Activated T-helper 1 cell treated with Interleukin-2 at 50 U/mL for 16 hours (primary cell): ENCODE measurements around the gene MAN2B2.

ENCODE experiments used
- DNase-seq: peaks from one replicate; pipeline ENCODE4 v3.0.0-alpha.2; 2020; ENCODE audit warnings: low read depth

MAN2B2 gene

GRCh38 chr4:6568148-6568547, 6.8 kb upstream of the MAN2B2 start:
- DNase-seq = no peak

- no peak for DNase-seq
Measured at GRCh38 chr4:6568689-6569332, 6.2 kb upstream of the MAN2B2 start.

DNA sequence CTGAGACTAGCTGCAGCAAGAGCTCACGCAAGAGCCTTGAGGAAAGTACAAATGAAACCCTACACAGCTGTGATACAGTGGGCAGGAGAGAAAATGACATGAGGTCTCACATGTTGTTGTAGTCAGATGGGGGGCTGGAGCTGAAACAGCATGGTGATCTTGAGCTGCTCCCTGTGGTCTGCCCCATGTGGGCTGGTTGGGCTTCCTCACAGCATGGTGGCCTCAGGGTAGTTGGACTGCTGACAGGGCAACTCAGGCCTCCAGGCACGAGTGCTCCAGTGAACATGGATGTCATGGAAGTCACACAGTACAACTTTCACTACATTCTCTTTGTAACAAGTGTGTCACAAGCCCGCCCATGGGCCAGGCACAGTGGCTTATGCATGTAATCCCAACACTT, 3.4 kb upstream of the MAN2B2 start:
- DNase-seq = no peak

GRCh38 chr4:6573551-6573950, 1.4 kb upstream of the MAN2B2 start:
- no peak for DNase-seq

- no peak for DNase-seq
Measured at GRCh38 chr4:6573986-6574746, 823 bp upstream of the MAN2B2 start.

- no peak for DNase-seq
Measured at GRCh38 chr4:6575503-6576240, 683 bp downstream of the MAN2B2 start.

GRCh38 chr4:6576512-6576911, 1.5 kb downstream of the MAN2B2 start:
- no peak for DNase-seq

DNA sequence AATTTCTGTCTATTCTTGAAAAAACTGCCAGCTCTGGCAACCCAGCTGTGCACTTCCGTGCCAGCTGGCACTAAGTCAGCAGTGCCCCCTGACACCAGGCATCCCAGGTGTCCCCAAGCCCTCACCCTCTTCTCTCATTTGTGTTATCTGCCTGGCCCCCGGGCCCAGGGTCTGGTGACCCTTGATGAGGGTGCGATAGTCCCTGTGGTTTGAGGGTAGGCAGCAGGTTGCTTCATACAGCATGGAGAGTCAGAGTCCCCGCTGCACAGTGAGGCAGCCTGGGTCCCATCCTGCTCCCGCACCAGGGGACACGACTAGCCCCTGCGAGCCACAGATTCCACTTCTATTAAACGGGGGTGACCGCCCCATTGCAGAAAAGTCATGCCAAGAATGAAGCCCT, 1.9 kb downstream of the MAN2B2 start:
- DNase-seq = no peak

DNA sequence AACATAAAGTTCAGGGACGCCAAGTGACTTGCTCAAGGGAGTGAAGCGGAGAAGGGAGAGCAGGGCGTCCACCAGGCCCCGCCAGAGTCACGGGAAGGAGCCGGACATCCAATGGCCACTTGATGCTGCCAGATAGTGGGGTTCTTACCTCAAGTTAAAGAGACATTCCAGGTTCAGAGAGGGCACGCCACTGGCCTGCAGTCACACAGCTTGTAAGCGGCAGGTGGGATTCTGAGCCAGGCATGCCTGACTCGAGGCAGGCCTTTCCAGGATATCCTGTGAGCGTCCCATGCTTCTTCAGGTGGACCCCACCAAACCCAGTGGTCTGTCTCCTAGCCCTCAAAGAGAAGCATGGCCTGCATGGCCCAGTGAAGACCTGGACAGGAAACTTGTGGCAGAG, 2.4 kb downstream of the MAN2B2 start:
- no peak for DNase-seq

DNA sequence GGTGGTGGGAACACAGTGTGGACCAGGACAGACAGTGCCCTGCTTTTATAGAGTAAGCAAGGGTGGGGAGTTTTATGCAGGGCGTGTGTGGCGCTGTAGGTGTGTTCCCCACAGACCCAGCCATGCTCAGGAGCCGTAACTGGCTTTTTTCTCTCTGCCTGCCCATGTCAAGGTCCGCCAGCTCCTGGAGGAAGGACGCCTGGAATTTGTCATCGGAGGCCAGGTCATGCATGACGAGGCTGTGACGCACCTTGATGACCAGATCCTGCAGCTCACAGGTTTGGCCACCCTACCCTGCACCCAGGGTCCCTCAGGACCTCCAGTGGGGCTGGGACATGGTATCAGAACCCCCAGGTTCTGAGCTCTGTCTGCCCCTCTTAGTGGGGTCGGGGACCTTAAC, 3.2 kb downstream of the MAN2B2 start:
- no peak for DNase-seq

DNA sequence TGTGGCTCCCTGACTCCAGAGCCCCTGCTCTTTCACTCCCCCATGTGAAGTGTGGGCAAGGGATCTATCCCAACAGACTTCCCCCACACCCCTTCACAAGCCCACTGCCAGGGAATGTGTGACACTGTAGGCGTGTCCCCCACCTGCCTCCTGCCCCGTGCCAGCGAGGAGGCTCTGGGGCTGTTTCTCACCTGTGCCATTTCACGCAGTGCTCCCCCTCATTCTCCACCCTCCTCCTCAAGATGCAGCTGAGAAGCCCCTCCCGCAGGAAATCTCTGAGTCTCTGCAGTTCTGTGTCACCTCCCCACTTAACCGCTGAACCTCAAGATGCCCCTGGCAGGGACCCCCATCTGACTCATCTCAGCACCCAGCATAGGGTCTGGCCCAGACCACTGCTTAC, 5.4 kb downstream of the MAN2B2 start:
- DNase-seq = no peak

DNA sequence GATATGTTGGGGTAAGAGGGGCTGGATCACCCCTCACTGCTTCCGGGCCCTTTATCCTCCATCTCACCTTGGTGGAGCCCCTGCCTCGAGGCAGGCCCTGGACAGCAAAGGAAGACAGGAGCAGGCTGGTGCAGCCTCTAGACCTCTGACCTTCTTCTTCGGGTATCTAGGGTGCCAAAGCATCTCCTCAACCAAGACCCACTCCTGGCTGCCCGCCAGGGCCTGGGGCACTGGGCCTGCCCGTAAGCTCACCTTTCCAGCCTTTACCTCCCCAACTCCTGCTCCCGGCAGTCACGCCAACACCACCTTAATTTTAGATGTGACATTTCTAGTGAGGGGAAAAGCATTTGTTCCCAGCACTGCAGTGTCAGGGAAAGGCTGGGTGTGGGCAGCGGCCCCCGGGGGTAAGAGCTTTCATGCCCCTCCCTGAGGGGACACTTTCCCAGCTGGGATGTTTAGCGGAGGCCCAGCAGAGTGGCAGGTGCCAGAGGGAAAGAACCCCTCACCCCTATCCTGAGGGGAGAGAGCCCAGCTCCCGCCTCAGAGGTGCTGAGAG, 6.7 kb downstream of the MAN2B2 start:
- no peak for DNase-seq

DNA sequence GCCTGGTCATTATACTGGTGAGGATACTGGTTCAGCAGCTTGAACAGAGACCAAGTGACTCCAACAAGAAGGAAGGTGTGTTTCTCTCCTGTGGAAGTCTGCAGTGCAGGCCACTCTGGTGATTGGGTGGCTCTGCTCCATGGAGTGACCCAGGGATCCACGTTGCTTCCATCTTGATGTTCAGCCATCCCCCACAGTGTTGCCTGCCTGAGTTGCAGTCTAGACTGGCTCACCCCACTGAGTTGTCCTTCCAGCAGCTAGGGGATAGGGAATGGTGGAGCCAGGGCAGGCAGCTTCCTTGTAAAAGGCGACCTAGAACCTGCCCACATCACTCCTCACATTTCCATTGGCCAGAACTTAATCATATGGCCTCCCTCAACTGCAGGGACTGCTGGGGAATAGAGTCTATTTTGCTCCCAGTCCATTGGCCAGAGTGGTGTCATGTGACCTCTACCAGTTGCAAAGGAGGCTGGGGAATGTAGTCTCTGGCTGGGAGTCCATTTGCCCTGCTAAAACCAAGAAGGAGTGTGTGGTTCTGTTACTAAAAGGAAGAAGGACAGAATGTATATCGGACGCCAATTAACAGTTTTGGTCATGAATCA, 8.0 kb downstream of the MAN2B2 start:
- DNase-seq = no peak

DNA sequence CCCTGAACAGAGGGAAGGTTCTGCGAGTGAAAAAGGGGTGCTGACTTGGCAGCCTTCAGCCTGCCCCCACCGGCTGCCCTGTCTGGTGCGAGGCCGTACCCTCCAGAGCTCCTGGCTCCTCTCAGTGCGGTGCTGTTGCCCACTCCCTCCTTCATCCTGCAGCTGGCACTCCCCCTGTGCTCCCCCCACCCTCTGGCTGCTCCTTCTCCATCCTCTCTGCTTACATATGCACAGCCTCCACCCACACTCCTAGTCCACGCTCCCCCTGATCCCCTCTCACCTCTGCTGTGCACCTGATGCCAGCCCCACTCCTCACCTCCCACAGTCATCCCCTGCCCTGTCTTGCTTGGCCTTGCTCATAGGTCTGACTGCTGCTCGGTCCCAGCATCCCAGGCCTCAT, 9.9 kb downstream of the MAN2B2 start:
- DNase-seq = no peak

GRCh38 chr4:6586715-6587325, 11.8 kb downstream of the MAN2B2 start:
- no peak for DNase-seq

DNA sequence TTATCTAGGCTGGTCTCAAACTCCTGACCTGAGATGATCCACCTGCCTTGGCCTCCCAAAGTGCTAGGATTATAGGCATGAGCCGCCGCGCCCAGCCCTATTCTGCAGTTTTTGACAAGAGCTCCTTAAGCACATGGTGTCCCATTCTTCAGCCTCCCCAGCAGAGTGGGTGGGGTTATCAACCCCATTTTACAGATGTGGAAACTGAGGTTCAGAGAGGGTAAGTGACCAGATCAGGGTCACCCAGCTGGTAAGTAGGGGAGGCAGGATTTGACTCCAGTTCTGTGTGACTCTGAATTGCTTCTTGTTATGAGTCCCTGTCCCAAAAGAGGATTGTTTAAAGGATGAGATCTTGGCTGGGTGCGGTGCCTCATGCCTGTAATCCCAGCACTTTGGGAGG, 14.5 kb downstream of the MAN2B2 start:
- no peak for DNase-seq

- DNase-seq = no peak
Measured at GRCh38 chr4:6591313-6591712, 16.3 kb downstream of the MAN2B2 start.

DNA sequence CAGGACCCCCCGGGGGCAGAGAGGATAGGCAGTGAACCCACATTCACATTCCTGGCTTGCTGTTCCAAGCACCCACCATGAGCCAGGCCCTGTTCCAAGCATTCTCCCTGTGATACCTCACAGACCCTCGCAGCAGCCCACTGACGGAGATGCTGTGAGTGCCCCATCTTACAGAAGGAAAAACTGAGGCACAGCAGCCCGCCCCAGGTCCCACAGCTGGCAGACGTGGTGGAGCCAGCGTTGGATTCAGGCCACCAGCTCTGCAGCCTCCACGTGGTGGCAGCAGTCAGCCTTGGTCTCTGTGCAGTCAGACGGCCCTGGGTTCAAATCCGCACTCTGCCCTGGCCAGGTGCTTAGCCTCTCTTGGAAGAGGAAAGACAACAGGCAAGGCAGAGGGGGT, 16.8 kb downstream of the MAN2B2 start:
- no peak for DNase-seq

DNA sequence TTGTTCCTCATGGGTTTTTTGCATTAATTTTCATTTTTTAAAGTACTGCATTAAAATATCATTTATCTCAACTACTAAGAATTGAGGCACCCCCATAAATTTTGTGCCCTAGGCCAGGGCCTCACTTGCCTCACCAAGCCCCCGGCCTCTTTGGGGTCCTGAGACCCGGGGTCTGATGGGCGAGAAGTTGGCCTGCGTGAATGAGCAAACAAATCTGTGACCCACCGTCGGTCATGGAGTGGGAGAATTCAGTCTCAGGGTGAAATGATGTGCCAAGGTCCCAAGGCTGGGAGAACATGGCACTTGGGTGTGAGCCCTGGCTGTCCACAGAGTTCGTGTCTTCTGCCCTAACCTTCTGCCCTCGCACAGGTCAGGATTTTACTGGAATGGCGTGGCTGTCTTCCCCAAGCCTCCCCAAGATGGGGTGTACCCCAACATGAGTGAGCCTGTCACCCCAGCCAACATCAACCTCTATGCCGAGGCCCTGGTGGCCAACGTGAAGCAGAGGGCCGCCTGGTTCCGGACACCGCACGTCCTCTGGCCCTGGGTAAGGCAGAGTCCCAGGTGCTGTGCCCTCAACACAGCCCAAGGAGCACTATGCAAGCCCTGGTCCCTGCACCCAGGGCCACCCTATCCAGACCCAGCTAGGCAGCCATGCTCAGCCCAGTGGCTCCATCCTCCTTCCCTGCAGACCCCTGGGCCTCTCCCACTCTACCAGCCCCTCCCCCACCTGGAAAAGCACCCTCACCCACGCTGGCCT, 18.0 kb downstream of the MAN2B2 start:
- no peak for DNase-seq

DNA sequence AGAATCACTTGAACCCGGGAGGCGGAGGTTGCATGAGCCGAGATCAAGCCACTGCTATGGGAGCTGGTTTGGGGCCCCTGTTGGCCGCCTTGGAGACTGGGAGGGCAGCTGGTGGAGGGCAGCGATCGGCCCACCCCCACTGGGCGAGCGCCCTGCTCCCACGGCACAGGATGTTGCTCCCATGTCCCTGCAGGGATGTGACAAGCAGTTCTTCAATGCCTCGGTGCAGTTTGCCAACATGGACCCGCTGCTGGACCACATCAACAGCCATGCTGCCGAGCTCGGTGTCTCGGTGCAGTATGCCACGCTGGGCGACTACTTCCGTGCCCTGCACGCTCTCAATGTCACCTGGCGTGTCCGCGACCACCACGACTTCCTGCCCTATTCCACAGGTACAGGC, 19.4 kb downstream of the MAN2B2 start:
- no peak for DNase-seq

DNA sequence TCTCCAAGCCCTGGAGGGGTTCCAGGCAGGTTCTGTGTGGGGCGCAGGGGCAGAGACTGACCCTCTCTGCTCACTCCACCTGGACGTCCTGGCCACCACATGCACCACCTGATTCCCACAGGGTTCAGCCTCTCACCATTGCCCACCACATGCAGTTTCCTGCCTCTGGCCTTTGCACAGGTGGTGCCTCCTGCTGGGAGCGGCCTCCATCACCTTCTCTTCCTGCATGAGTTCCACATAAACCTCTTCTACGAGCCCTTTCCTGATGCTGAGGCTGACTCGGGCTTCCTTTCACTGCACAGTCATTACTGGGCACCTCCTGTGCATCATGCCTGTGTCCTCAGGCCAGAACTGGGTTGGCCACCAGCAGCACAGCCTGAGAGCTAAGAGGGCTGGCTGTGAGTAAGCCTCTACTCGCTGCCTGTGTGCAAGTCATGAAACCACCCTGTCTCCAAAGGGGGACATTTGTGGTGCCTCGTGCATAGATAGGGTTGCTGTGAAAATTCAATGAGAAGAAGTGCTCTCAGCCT, 19.9 kb downstream of the MAN2B2 start:
- no peak for DNase-seq
